Transverse colon (tissue), 4 donors: ENCODE results near the gene MDFI. TPM values are rescaled to one million over a fixed set of nuclear protein-coding genes. Genes with fewer than 3 reads are reported as not detected.

Experiments
- DNase-seq: peaks from one replicate; pipeline ENCODE4 v3.0.0-alpha.2; 2019
- H3K27ac ChIP-seq, 4 donors: fragments of 200-600 bp; sonication (generic); 2 replicates each; pipeline ENCODE4 v1.5.1; 2016 to 2018; ENCODE audit warnings: inconsistent platforms in 4 of 4
- H3K27me3 ChIP-seq: fragments of 200-600 bp; sonication (generic); 2 replicates; pipeline ENCODE4 v1.5.1; 2017; ENCODE audit warnings: inconsistent platforms
- H3K36me3 ChIP-seq, 4 donors: fragments of 200-600 bp; sonication (generic); 2 replicates each; pipeline ENCODE4 v1.5.1; 2017 to 2019; ENCODE audit warnings: inconsistent platforms in 4 of 4
- H3K4me1 ChIP-seq, 4 donors: fragments of 200-600 bp; sonication (generic); 2 replicates each; pipeline ENCODE4 v1.5.1; 2017 to 2020; ENCODE audit warnings: inconsistent platforms in 4 of 4
- H3K4me3 ChIP-seq, 4 donors: fragments of 200-600 bp; sonication (generic); 1 replicate in 1 of 4; 2 replicates in 3 of 4; pipeline versions ENCODE4 v1.5.1 to v1.6.1; 2017 to 2019; ENCODE audit warnings: inconsistent platforms in 4 of 4
- H3K9me3 ChIP-seq, 2 donors: fragments of 200-600 bp; sonication (generic); 2 replicates each; pipeline ENCODE4 v1.5.1; 2017 to 2019; ENCODE audit warnings: inconsistent platforms in 2 of 2
- CTCF ChIP-seq, 5 experiments: fragments of 200-600 bp in 3 of 5; fragments of 450-650 bp in 2 of 5; sonication (generic) in 3 of 5; IDR thresholded peaks; 1 replicate in 2 of 5; 2 replicates in 3 of 5; pipeline ENCODE4 v1.5.1; 2016 to 2017; ENCODE audit warnings: antibody characterized with exemption in 5 of 5, inconsistent platforms in 3 of 5, mild to moderate bottlenecking in 2 of 5, moderate library complexity in 1 of 5
- EP300 ChIP-seq: sonication (generic); formaldehyde crosslinking; IDR thresholded peaks from one replicate; pipeline ENCODE4 v1.6.1; 2017; ENCODE audit warnings: antibody characterized with exemption, low read depth
- POLR2A ChIP-seq: fragments of 450-650 bp; IDR thresholded peaks from one replicate; pipeline ENCODE4 v1.6.1; 2016; ENCODE audit warnings: antibody characterized with exemption, mild to moderate bottlenecking, moderate library complexity
- POLR2AphosphoS5 ChIP-seq, 3 donors: sonication (generic); formaldehyde crosslinking; IDR thresholded peaks; one replicate each; pipeline ENCODE4 v1.6.1; 2016; ENCODE audit warnings: antibody characterized with exemption in 3 of 3
- WGBS, 2 donors: methylation state at CpG; one replicate each; pipeline ENCODE4 v1.1.5; 2018; ENCODE audit warnings: low coverage in 1 of 2; 5-methylcytosine and 5-hydroxymethylcytosine counted together
- in situ Hi-C, 4 donors: fragments of 200-750 bp; cut with MboI; loops; one replicate each; pipeline versions ENCODE4 v1.15.0 to v1.15.1; 2017; ENCODE audit warnings: low sequenced_read_pairs in 3 of 4, low pct_ligation_motif_present in 1 of 4, low pct_unique_long_range_greater_than_20kb in 1 of 4
- intact Hi-C: fragments of 100-400 bp; cut with DNase I; formaldehyde crosslinking; loops from one replicate; pipeline ENCODE4 v1.15.1; 2023; ENCODE audit warnings: low total_unique reads
- small RNA-seq, 4 donors: library from RNA; depleted of rRNA; stranded (forward); fragments of <200 nt; gene quantifications; one replicate each; pipeline ENCODE3, GENCODE V24; 2016
- total RNA-seq, 4 donors: library from RNA; depleted of rRNA; stranded (reverse); fragments of >200 nt; gene quantifications; one replicate each; pipeline ENCODE4 v1.1.0, GENCODE V29; 2016

The MDFI gene
- total RNA-seq, 4 donors from 2014 or later = 2.1 to 2.2 TPM; not detected in 2

- peaks cover 23 to 34% (median 29%) of the 10 kb centered on the region in 4 donors for H3K4me1 ChIP-seq
- no peak for TF ChIP-seq POLR2AphosphoS5 (IDR thresholded peaks at IDR 0.05)
- no peak for TF ChIP-seq CTCF (IDR thresholded peaks at IDR 0.05)
- TF ChIP-seq POLR2A = no peak
- no peak for TF ChIP-seq EP300
- DNase-seq = no peak
- 97% methylated on average over 10 of the region's 10 CpGs; no CpG with 5 or more reads in 1 of the 2 donors for WGBS, 2 donors
- H3K36me3 ChIP-seq = no peaks in the 10 kb centered on the region
- no peaks in the 10 kb centered on the region for H3K27me3 ChIP-seq
- no peak overlapping the region for H3K27ac ChIP-seq
- H3K4me3 ChIP-seq = no peak overlapping the region
- intact Hi-C loops = loop anchor here (2.0 kb wide), 1 partner anchor 69 kb away; no protein-coding TSS in a partner anchor
- no peaks in the 10 kb centered on the region for H3K9me3 ChIP-seq
- in situ Hi-C loops = no loop called here
Measured at GRCh38 chr6:41702089-41702745, 63.9 kb downstream of the MDFI start.

- 87% methylated on average over 14 of the region's 14 CpGs; no CpG with 5 or more reads in 1 of the 2 donors for WGBS, 2 donors
- intact Hi-C loops (loop anchor here (2.0 kb wide), 1 partner anchor 70 kb away; no protein-coding TSS in a partner anchor), in situ Hi-C loops (no loop called here)
- H3K27me3 ChIP-seq = no peaks in the 10 kb centered on the region
- no peaks in the 10 kb centered on the region for H3K9me3 ChIP-seq
- H3K27ac ChIP-seq = no peak overlapping the region
- DNase-seq = no peak
- TF ChIP-seq EP300 (no peak), POLR2AphosphoS5 (IDR thresholded peaks at IDR 0.05) (no peak), CTCF (IDR thresholded peaks at IDR 0.05) (no peak), POLR2A (no peak)
- H3K4me3 ChIP-seq = no peak overlapping the region
- H3K4me1 ChIP-seq = peaks cover 27 to 38% (median 32%) of the 10 kb centered on the region in 4 donors
- H3K36me3 ChIP-seq = no peaks in the 10 kb centered on the region
Measured at GRCh38 chr6:41702771-41703494, 64.7 kb downstream of the MDFI start.

Small RNA genes within 50 kb of the gene (small RNA-seq; reads per million reads assigned to genes)
- 0 reads per million in 4 donors for gene MIR4641

Other genes with a start within 250 kb of the MDFI start
- 10 to 100 TPM; 13.8 to 45.6 (median 17.2) TPM for gene FOXP4, start 92.1 kb upstream of the MDFI start, total RNA-seq
- 10 to 100 TPM; 30.4 to 47.1 (median 38.1) TPM for gene TFEB, start 97.1 kb downstream of the MDFI start, total RNA-seq
- 1 to 10 TPM in 1 of 4 donors, not detected in 3; 1.5 TPM for gene PGC, start 108.9 kb downstream of the MDFI start, total RNA-seq
- 1 to 10 TPM; 2.8 to 4.5 (median 3.2) TPM for gene FRS3, start 141.4 kb downstream of the MDFI start, total RNA-seq
- 10 to 100 TPM in 3 of 4 donors, 1 to 10 TPM in 1; 6.7 to 52.0 (median 21.0) TPM for gene PRICKLE4, start 142.3 kb downstream of the MDFI start, total RNA-seq
- gene TOMM6, start 149.2 kb downstream of the MDFI start, total RNA-seq = 10 to 100 TPM; 24.1 to 93.1 (median 85.6) TPM